HCT116 (cell line): ENCODE data around the gene HOTAIR. TPM values are rescaled to one million over a fixed set of nuclear protein-coding genes. Genes with fewer than 3 reads are reported as not detected.
A peak's percentile ranks its signal among the peaks of the same experiment; 100 is the strongest.

ENCODE experiments used
- ATAC-seq: fragments of 200-7000 bp; cut with Tn5 transposase; 2 replicates; pipeline ENCODE4 v1.9.1; 2020; ENCODE audit warnings: mild to moderate bottlenecking, moderate library complexity
- BruUV-seq: library from RNA; stranded (reverse); fragments of 400-500 nt; replicated peaks from 2 replicates; lab custom pipeline; 2021; lab: Mats Ljungman, UMichigan
- CTCF ChIA-PET: fragments of 300-600 bp; sonication (Branson Sonifier 250); formaldehyde crosslinking; loops from one replicate; lab custom pipeline; 2021; ENCODE audit warnings: antibody characterized with exemption; lab: Charles Lee
- POLR2A ChIA-PET: fragments of 300-600, 350-600 bp; sonication (Branson Sonifier 250); formaldehyde crosslinking; loops from one replicate; lab custom pipeline; 2021; ENCODE audit warnings: antibody characterized with exemption; lab: Charles Lee
- RAD21 ChIA-PET, 2 experiments: fragments of 300-600 bp; sonication (Branson Sonifier 250); formaldehyde crosslinking; loops; one replicate each; lab custom pipeline; 2023; ENCODE audit warnings: low total read pairs in 2 of 2; ENCODE audit not compliant: uncharacterized antibody in 2 of 2, unreplicated experiment in 2 of 2, low non-redundant PET in 1 of 2; lab: Charles Lee
- DNase-seq: peaks from one replicate; pipeline ENCODE4 v3.0.0-alpha.2; 2010; ENCODE audit warnings: low read depth, low spot score
- H2AFZ ChIP-seq: fragments of 200-600 bp; shearing (Covaris generic), sonication (generic); 2 replicates; pipeline ENCODE4 v1.6.1; 2017; ENCODE audit warnings: low read depth, mixed run types, mixed read lengths, antibody characterized with exemption, low read length; ENCODE audit not compliant: poor library complexity, severe bottlenecking
- H3K27ac ChIP-seq: 2 replicates; pipeline ENCODE4 v1.5.1; 2012; ENCODE audit warnings: low read depth, low read length
- H3K27me3 ChIP-seq: fragments of 200-600 bp; sonication (generic); 2 replicates; pipeline ENCODE4 v1.6.1; 2016; ENCODE audit warnings: mixed run types, low read length, mixed read lengths; ENCODE audit not compliant: insufficient read depth
- H3K36me3 ChIP-seq, 2 experiments: fragments of 200-500 bp in 1 of 2; fragments of 200-600 bp in 1 of 2; sonication (Bioruptor generic) in 1 of 2; sonication (generic) in 1 of 2; 2 replicates each; pipeline versions ENCODE4 v1.5.1 to v1.6.1; 2014 to 2016; ENCODE audit warnings: low read length in 2 of 2, inconsistent platforms in 1 of 2, mixed read lengths in 1 of 2, mixed run types in 1 of 2; ENCODE audit not compliant: insufficient read depth in 2 of 2, control insufficient read depth in 1 of 2
- H3K4me1 ChIP-seq, 2 experiments: fragments of 200-600 bp in 1 of 2; sonication (generic) in 1 of 2; 2 replicates each; pipeline versions ENCODE4 v1.5.1 to v1.6.1; 2012 to 2017; ENCODE audit warnings: low read length in 2 of 2, inconsistent platforms in 1 of 2, mild to moderate bottlenecking in 1 of 2, mixed read lengths in 1 of 2, mixed run types in 1 of 2, moderate library complexity in 1 of 2; ENCODE audit not compliant: insufficient read depth in 2 of 2, control insufficient read depth in 1 of 2
- H3K4me2 ChIP-seq: fragments of 200-600 bp; sonication (generic); 2 replicates; pipeline ENCODE4 v1.6.1; 2017; ENCODE audit warnings: mixed run types, low read length, mixed read lengths
- H3K4me3 ChIP-seq, 2 experiments: fragments of 200-600 bp in 1 of 2; sonication (generic) in 1 of 2; replicated peaks in 1 of 2; 2 replicates each; pipeline ENCODE4 v1.5.1; 2011 to 2016; ENCODE audit warnings: low read length in 2 of 2, control low read depth in 1 of 2, low read depth in 1 of 2, mild to moderate bottlenecking in 1 of 2, mixed read lengths in 1 of 2, mixed run types in 1 of 2
- H3K79me2 ChIP-seq: fragments of 200-600 bp; sonication (generic); 2 replicates; pipeline ENCODE4 v1.6.1; 2017; ENCODE audit warnings: mild to moderate bottlenecking, mixed run types, low read length, moderate library complexity, mixed read lengths; ENCODE audit not compliant: insufficient read depth
- H3K9ac ChIP-seq: fragments of 200-600 bp; sonication (generic); 2 replicates; pipeline ENCODE4 v1.6.1; 2016; ENCODE audit warnings: low read length, mixed read lengths
- H3K9me2 ChIP-seq: fragments of 200-600 bp; sonication (generic), shearing (Covaris generic); 2 replicates; pipeline ENCODE4 v1.6.1; 2017; ENCODE audit warnings: mixed run types, mild to moderate bottlenecking, moderate library complexity; ENCODE audit not compliant: insufficient read depth
- H3K9me3 ChIP-seq, 2 experiments: fragments of 200-500 bp in 1 of 2; fragments of 200-600 bp in 1 of 2; sonication (Bioruptor generic) in 1 of 2; sonication (generic) in 1 of 2; 2 replicates each; pipeline ENCODE4 v1.6.1; 2014 to 2017; ENCODE audit warnings: low read length in 2 of 2, mixed read lengths in 2 of 2, inconsistent platforms in 1 of 2, low read depth in 1 of 2, mild to moderate bottlenecking in 1 of 2, mixed run types in 1 of 2, moderate library complexity in 1 of 2; ENCODE audit not compliant: control insufficient read depth in 1 of 2, insufficient read depth in 1 of 2
- H4K20me1 ChIP-seq: fragments of 200-600 bp; sonication (generic), shearing (Covaris generic); 2 replicates; pipeline ENCODE4 v1.6.1; 2017; ENCODE audit warnings: mixed run types, mild to moderate bottlenecking, moderate library complexity; ENCODE audit not compliant: insufficient read depth
- ELF1 ChIP-seq: IDR thresholded peaks from 2 replicates; pipeline ENCODE4 v1.6.1; 2012; ENCODE audit warnings: low read depth, borderline replicate concordance
- EZH2 ChIP-seq: fragments of 200-600 bp; sonication (generic); IDR thresholded peaks from 2 replicates; pipeline ENCODE4 v1.6.1; 2017; ENCODE audit warnings: antibody characterized with exemption, mixed run types
- JUND ChIP-seq: IDR thresholded peaks from 2 replicates; pipeline ENCODE4 v1.6.1; 2012
- POLR2AphosphoS5 ChIP-seq: IDR thresholded peaks from 2 replicates; pipeline ENCODE4 v1.6.1; 2011; ENCODE audit warnings: mild to moderate bottlenecking, low read depth, low read length, moderate library complexity
- SP1 ChIP-seq: IDR thresholded peaks from 2 replicates; pipeline ENCODE4 v1.6.1; 2012; ENCODE audit warnings: low read depth
- TCF7L2 ChIP-seq: IDR thresholded peaks from 2 replicates; pipeline ENCODE4 v1.7.0; 2011; ENCODE audit warnings: borderline replicate concordance, inconsistent platforms; ENCODE audit not compliant: insufficient read depth, insufficient read length; ENCODE audit errors: extremely low read depth
- ZFX ChIP-seq: fragments of 450-650 bp; IDR thresholded peaks from 2 replicates; pipeline ENCODE4 v1.6.1; 2017
- intact Hi-C: fragments of 100-400 bp; cut with micrococcal nuclease; formaldehyde crosslinking; loops from 2 replicates; pipeline ENCODE4 v1.10.0; 2022
- total RNA-seq: library from RNA; stranded (reverse); gene quantifications from one replicate; pipeline ENCODE4 v1.2.1, GENCODE V29; 2021; ENCODE audit not compliant: unreplicated experiment
- TF ChIP-seq, protein P1 (sequence below): IDR thresholded peaks from 2 replicates; pipeline ENCODE4 v1.6.1; 2012; ENCODE audit warnings: low read depth
- TF ChIP-seq, protein P2 (sequence below), 3 experiments: fragments of 200-600 bp in 1 of 3; sonication (generic) in 1 of 3; IDR thresholded peaks in 2 of 3; conservative IDR thresholded peaks in 1 of 3; 2 replicates each; pipeline ENCODE4 v1.5.1; 2012 to 2017; ENCODE audit warnings: low read depth in 2 of 3, low read length in 2 of 3, antibody characterized with exemption in 1 of 3, borderline replicate concordance in 1 of 3, control low read depth in 1 of 3, mild to moderate bottlenecking in 1 of 3, mixed read lengths in 1 of 3, mixed run types in 1 of 3, moderate library complexity in 1 of 3; ENCODE audit not compliant: insufficient read depth in 1 of 3

Gene HOTAIR
- total RNA-seq, 1 experiment from 2014 or later = 0.25 TPM

- Histone ChIP-seq H2AFZ (peak overlapping the region; percentile 16), H3K9me3 (no peaks in the 10 kb centered on the region), H3K4me2 (peak overlapping the region; percentile 76), H3K27ac (no peak overlapping the region), H3K27me3 (peaks cover 4% of the 10 kb centered on the region; the same call in 1 of the 2 replicates), H3K79me2 (no peaks in the 10 kb centered on the region), H3K9ac (peak overlapping the region; percentile 63), H3K4me1 (peaks cover 0 to 14% of the 10 kb centered on the region in 2 experiments; a peak in 2 of 4 replicates), H3K4me3 (peak overlapping the region; percentile 46 to 59), H4K20me1 (no peaks in the 10 kb centered on the region), H3K9me2 (no peaks in the 10 kb centered on the region), H3K36me3 (no peaks in the 10 kb centered on the region)
- CTCF ChIA-PET = no interaction called here
- intact Hi-C loops = no loop called here
- RAD21 ChIA-PET = no interaction called here
- no TSS peak for BruUV-seq
- POLR2A ChIA-PET = no interaction called here
- no peak for DNase-seq
- no peak for TF ChIP-seq JUND
- 0 out of 2 replicates have a peak, but pooled peaks have one; percentile 18 for TF ChIP-seq POLR2AphosphoS5
- TF ChIP-seq, all 23 proteins: peak for 1
- peak; percentile 55 for ATAC-seq
Observed at GRCh38 chr12:53973236-53974042, 1.3 kb downstream of the HOTAIR start.

- no peak for DNase-seq
- Histone ChIP-seq H3K4me3 (peak within 1 kb of the TSS; percentile 46 to 59), H3K9ac (peak within 1 kb of the TSS; percentile 63), H3K27me3 (peaks cover 4% of the 10 kb centered on the region; the same call in 1 of the 2 replicates), H3K9me2 (no peaks in the 10 kb centered on the region), H2AFZ (peak within 1 kb of the TSS; percentile 16), H3K9me3 (no peaks in the 10 kb centered on the region), H4K20me1 (no peaks in the 10 kb centered on the region), H3K4me1 (peaks cover 0 to 14% of the 10 kb centered on the region in 2 experiments; a peak in 2 of 4 replicates), H3K4me2 (peak within 1 kb of the TSS; percentile 76), H3K27ac (no peak within 1 kb of the TSS), H3K79me2 (no peaks in the 10 kb centered on the region), H3K36me3 (no peaks in the 10 kb centered on the region)
- TF ChIP-seq SP1 (no peak), EZH2 (no peak), JUND (no peak), ELF1 (no peak), ZFX (no peak), TCF7L2 (no peak)
- TF ChIP-seq, protein P1, sequence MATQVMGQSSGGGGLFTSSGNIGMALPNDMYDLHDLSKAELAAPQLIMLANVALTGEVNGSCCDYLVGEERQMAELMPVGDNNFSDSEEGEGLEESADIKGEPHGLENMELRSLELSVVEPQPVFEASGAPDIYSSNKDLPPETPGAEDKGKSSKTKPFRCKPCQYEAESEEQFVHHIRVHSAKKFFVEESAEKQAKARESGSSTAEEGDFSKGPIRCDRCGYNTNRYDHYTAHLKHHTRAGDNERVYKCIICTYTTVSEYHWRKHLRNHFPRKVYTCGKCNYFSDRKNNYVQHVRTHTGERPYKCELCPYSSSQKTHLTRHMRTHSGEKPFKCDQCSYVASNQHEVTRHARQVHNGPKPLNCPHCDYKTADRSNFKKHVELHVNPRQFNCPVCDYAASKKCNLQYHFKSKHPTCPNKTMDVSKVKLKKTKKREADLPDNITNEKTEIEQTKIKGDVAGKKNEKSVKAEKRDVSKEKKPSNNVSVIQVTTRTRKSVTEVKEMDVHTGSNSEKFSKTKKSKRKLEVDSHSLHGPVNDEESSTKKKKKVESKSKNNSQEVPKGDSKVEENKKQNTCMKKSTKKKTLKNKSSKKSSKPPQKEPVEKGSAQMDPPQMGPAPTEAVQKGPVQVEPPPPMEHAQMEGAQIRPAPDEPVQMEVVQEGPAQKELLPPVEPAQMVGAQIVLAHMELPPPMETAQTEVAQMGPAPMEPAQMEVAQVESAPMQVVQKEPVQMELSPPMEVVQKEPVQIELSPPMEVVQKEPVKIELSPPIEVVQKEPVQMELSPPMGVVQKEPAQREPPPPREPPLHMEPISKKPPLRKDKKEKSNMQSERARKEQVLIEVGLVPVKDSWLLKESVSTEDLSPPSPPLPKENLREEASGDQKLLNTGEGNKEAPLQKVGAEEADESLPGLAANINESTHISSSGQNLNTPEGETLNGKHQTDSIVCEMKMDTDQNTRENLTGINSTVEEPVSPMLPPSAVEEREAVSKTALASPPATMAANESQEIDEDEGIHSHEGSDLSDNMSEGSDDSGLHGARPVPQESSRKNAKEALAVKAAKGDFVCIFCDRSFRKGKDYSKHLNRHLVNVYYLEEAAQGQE = no peak
- TF ChIP-seq, protein P2, sequence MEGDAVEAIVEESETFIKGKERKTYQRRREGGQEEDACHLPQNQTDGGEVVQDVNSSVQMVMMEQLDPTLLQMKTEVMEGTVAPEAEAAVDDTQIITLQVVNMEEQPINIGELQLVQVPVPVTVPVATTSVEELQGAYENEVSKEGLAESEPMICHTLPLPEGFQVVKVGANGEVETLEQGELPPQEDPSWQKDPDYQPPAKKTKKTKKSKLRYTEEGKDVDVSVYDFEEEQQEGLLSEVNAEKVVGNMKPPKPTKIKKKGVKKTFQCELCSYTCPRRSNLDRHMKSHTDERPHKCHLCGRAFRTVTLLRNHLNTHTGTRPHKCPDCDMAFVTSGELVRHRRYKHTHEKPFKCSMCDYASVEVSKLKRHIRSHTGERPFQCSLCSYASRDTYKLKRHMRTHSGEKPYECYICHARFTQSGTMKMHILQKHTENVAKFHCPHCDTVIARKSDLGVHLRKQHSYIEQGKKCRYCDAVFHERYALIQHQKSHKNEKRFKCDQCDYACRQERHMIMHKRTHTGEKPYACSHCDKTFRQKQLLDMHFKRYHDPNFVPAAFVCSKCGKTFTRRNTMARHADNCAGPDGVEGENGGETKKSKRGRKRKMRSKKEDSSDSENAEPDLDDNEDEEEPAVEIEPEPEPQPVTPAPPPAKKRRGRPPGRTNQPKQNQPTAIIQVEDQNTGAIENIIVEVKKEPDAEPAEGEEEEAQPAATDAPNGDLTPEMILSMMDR (IDR thresholded peaks at IDR 0.05 in 2 of 3, conservative IDR thresholded peaks at IDR 0.05 in 1 of 3; ENCODE audit: borderline replicate concordance in 1 of 3, insufficient read depth in 1 of 3, low read depth in 2 of 3, low read length in 2 of 3) = no peak
- ChIA-PET POLR2A (no interaction called here), RAD21 (no interaction called here), CTCF (no interaction called here)
- intact Hi-C loops = no loop called here
- ATAC-seq = no peak
- no TSS peak for BruUV-seq
Observed at GRCh38 chr12:53972722-53973235, 2.0 kb downstream of the HOTAIR start, which contains the start of gene HOXC11. Gene HOXC11, plus strand, starts transcription at chr12:53973126. Its CDS starts 116 bp downstream, at chr12:53973242.
